ENCODE results near the gene CHCHD6. TPM values are rescaled to one million over a fixed set of nuclear protein-coding genes. Genes with fewer than 3 reads are reported as not detected.

CHCHD6 gene
- polyA plus RNA-seq, 1 donor: 6.5 TPM

GRCh38 chr3:126668450-126669401 lies 35.3 kb upstream of the CHCHD6 start:
- no peak for DNase-seq

GRCh38 chr3:126671521-126671920 lies 32.5 kb upstream of the CHCHD6 start:
- no peak for DNase-seq

- DNase-seq: no peak
Observed at GRCh38 chr3:126672340-126672739, 31.7 kb upstream of the CHCHD6 start.

- DNase-seq: no peak
Observed at GRCh38 chr3:126672741-126673140, 31.3 kb upstream of the CHCHD6 start.

- no peak for DNase-seq
Observed at GRCh38 chr3:126676919-126677705, 26.9 kb upstream of the CHCHD6 start.

- DNase-seq: no peak
Observed at GRCh38 chr3:126677862-126678503, 26.1 kb upstream of the CHCHD6 start.

- DNase-seq: no peak
Observed at GRCh38 chr3:126678693-126679317, 25.2 kb upstream of the CHCHD6 start.

- peak; percentile 79 for DNase-seq
Observed at GRCh38 chr3:126679318-126679751, 24.7 kb upstream of the CHCHD6 start.

GRCh38 chr3:126679831-126680666 lies 24.0 kb upstream of the CHCHD6 start:
- DNase-seq: no peak

GRCh38 chr3:126680667-126681055 lies 23.4 kb upstream of the CHCHD6 start:
- no peak for DNase-seq

GRCh38 chr3:126682009-126682408 lies 22.0 kb upstream of the CHCHD6 start:
- DNase-seq: no peak

- no peak for DNase-seq
Observed at GRCh38 chr3:126683069-126683468, 21.0 kb upstream of the CHCHD6 start.

GRCh38 chr3:126684218-126684751 lies 19.8 kb upstream of the CHCHD6 start:
- DNase-seq: peak; percentile 50

- DNase-seq: no peak
Observed at GRCh38 chr3:126685021-126685420, 19.0 kb upstream of the CHCHD6 start.

- DNase-seq: no peak
Observed at GRCh38 chr3:126685493-126685892, 18.5 kb upstream of the CHCHD6 start.

- no peak for DNase-seq
Observed at GRCh38 chr3:126691765-126692164, 12.3 kb upstream of the CHCHD6 start.

- DNase-seq: no peak
Observed at GRCh38 chr3:126692858-126693257, 11.2 kb upstream of the CHCHD6 start.

- no peak for DNase-seq
Observed at GRCh38 chr3:126693921-126694320, 10.1 kb upstream of the CHCHD6 start.

GRCh38 chr3:126696701-126697267 lies 7.3 kb upstream of the CHCHD6 start:
- no peak for DNase-seq

GRCh38 chr3:126699011-126699410 lies 5.0 kb upstream of the CHCHD6 start:
- DNase-seq: no peak
